GM18907 (cell line): ENCODE results near the gene PANX2.

Source experiments
- ATAC-seq: cut with Tn5 transposase; IDR thresholded peaks from one replicate; pipeline ENCODE4 v1.9.1; 2021; ENCODE audit warnings: mild to moderate bottlenecking, moderate library complexity; ENCODE audit not compliant: unreplicated experiment

Gene PANX2

GRCh38 chr22:50182176-50183081 lies 11.9 kb downstream of the PANX2 start:
- ATAC-seq, result no peak

DNA sequence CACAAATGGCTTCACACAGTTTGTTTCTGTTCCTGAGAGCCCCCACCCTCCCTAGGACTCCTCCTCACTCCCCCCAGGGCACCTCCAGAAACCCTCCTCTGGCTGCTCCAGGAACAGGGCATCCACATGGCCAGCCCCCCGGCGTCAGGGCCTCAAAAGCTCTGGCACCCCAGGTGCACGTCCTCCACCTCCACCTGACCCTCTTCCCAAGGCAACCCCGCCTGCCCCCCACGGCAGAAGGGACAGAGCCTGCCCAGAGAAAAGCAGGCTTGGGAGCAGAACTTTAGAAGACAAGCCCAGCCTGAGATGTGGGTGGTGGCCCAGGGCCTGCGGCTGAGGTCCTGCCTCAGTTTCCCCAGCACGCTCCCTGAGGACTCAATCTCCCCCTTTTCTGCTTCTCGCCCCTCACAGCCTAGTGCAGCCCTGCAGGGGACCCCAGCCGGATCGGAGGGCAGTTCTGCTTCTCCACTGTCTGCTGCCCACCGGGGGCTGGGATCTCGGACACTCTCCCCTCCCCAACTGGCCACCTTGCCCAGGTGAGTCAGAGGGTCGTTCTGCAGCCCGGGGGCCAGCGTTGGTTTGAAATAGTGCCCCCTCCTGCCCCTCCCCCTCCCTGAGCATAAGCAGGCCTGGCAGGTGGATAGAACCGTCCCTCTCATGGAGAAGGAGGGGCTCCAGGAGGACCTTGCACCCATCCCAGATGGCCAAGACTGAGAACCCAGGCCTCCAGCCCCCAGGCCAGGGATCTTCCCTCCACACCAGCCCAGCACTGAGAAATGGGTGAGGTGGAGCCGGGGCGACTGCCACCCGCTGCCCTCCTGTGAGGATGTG lies 12.8 kb downstream of the PANX2 start:
- ATAC-seq, result no peak

DNA sequence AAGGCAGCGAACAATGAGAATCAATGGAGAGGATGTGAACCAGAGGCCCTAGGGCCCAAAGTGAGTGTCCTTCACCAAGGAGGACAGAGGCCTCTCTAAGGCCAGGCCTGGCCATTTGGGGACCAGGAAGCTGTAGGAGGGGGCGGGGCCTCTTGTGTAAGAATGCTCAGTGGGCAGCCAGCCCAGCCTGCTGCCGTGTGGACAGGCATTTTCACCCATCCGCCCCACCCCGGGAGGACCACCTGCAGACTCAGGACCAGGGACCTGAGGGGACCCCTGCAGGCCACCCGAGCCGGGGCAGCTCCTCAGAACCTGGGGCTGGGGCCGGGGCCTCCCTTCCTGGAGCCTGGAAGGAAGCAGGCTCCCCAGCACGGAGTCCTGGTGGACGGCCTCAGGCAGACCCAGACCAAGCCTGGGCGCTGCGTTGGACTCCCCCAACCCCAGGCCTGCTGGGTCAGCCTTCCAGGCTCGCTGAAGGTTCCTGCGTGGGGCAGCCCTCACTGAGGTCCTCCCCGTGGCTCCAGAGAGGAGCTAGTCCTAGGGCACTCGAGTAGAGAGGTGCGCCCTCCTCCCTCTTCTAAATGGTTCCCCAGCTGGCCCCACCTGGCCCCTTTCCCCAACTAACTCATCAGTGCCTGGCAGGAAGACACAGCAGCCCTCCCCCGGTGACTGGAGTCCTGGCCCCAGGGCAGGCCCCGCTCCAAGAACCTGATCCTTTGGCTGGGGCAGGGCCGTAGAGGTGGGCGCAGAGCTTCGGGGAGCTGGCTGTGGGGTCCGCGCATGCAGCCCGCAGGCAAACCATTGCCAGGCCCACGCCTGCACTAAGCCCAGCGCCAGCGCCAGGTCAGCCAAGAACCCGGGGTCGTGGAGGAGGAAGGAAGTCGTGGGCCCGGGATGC lies 13.7 kb downstream of the PANX2 start:
- ATAC-seq, result no peak

- no peak for ATAC-seq
Measured at GRCh38 chr22:50184902-50185374, 14.4 kb downstream of the PANX2 start.

GRCh38 chr22:50185375-50186087 lies 15.0 kb downstream of the PANX2 start, which contains the start of gene TRABD:
TRABD (plus strand) TSS chr22:50185913; CDS start chr22:50193061, 7,148 bp downstream.
- ATAC-seq, result no peak

- ATAC-seq, result no peak
Measured at GRCh38 chr22:50186181-50186714, 15.7 kb downstream of the PANX2 start.

GRCh38 chr22:50186761-50187523 lies 16.4 kb downstream of the PANX2 start:
- no peak for ATAC-seq

- ATAC-seq, result no peak
Measured at GRCh38 chr22:50188356-50188755, 17.8 kb downstream of the PANX2 start.

DNA sequence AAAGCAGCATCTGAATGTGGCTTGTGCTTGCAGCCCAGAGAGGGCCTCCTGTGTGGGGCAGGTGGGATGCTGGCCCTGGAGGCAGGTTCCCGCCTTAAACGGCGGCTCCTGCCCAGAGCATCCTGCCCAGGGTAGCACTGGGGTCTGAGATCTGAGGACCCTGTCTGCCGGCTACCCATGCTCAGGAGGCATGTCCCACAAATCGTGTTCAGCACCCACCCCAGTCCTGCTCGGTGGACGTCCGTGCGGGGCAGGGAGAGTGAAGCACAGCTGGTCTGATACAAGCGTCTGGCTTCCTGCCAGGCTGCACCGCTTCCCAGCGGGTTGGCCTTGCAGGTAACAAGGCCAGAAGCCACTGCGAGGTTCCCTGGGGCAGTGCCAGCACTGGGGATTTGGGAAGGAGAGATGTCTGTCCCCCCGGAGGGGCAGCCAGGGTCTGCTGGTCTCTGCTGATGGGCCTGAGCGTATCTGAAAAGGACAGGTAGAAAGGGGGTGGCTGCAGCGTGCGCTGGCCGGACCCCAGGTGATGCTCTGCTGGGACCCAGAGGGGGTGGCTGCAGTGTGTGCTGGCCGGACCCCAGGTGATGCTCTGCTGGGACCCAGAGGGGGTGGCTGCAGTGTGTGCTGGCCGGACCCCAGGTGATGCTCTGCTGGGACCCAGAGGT lies 18.8 kb downstream of the PANX2 start:
- no peak for ATAC-seq

- ATAC-seq, result peak; percentile 0
Measured at GRCh38 chr22:50189849-50190181, 19.3 kb downstream of the PANX2 start.

DNA sequence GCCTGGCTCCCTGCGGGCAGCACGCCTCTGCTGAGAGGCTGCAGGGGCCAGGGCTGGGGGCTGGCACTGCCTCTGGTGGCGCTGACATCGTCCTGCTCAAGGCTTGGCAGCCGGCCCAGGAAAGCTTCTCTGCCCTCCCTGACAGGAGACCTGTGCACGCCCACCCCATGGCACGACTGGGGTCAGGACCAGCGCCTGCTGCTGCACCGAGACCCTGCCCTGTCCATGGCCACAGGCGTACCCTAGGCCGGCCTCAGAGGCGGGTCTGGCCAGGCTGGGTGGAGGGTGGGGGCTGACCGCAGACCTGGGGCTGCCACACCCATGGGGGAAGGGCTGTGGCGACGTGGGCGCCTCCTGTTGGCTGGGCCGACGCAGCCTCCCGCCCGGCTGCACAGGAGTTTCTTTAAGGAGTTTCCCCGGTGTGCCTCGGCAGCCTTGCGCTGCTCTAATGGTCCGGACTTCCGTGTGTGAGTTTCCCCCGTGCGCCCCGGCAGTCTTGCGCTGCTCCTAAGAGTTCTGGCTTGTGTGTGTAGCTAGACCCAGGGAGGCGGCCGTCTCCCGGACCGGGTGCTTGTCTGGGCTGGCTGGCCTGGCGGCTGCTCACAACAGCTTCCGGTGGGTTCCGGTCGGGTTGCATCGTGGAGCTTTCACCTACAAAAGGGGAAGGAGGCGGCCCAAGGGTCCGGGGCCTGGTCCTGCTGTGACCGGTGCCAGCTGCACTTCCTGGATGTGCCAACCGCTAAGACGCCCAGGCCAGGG lies 19.8 kb downstream of the PANX2 start:
- ATAC-seq, result peak; percentile 47

- peak; percentile 19 for ATAC-seq
Measured at GRCh38 chr22:50190941-50191741, 20.6 kb downstream of the PANX2 start.

- no peak for ATAC-seq
Measured at GRCh38 chr22:50192436-50193204, 22.1 kb downstream of the PANX2 start.

GRCh38 chr22:50193621-50194020 lies 23.1 kb downstream of the PANX2 start:
- ATAC-seq, result no peak

DNA sequence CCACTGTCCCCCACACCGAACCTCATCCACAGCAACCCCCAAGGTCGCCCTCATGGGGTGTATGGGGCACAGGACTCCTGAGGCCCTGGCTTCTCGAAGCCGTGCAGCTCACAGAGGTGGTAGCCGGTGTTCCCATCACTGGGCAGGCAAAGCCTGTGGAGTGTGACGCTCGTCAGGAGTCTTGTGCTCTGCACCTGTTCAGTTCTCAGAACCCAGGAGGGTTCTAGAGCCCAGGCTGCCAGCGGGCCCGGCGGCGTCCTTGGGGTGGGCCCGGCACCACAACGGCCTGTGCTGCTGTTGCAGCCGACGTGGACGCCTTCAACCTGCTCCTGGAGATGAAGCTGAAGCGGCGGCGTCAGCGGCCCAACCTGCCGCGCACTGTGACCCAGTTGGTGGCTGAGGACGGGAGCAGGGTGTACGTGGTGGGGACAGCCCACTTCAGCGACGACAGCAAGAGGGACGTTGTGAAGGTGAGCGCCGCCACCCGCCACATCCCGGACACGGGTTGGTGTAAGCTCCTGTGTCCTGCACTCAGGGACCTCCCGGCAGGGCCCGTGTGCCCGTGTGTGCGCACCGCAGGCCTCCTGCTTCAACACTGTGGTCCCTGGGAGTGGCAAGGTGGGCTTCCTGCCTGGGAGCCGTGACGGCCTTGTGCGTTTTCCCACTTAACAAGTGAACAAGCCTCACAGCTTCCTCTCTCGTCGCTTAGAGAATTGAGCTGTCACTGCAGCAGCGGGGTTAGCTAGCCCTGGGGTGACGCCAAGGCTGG lies 23.7 kb downstream of the PANX2 start:
- ATAC-seq, result no peak

- no peak for ATAC-seq
Measured at GRCh38 chr22:50196256-50196655, 25.7 kb downstream of the PANX2 start.
